ENCODE data around the gene KRTAP5-10. TPM values are rescaled to one million over a fixed set of nuclear protein-coding genes. Genes with fewer than 3 reads are reported as not detected.
A peak's percentile ranks its signal among the peaks of the same experiment; 100 is the strongest.
"Not testable (repeated sequence)": the region's sequence is repeated elsewhere in the genome, so short reads cannot be mapped to it uniquely, and the experiment has no call there.

KRTAP5-10 gene
- total and polyA plus RNA-seq, 2 of the 8 experiments (the other 6 are each of a cell fraction or from before 2014, with no cell fraction given), result 0.12 TPM; not detected in 1

DNA sequence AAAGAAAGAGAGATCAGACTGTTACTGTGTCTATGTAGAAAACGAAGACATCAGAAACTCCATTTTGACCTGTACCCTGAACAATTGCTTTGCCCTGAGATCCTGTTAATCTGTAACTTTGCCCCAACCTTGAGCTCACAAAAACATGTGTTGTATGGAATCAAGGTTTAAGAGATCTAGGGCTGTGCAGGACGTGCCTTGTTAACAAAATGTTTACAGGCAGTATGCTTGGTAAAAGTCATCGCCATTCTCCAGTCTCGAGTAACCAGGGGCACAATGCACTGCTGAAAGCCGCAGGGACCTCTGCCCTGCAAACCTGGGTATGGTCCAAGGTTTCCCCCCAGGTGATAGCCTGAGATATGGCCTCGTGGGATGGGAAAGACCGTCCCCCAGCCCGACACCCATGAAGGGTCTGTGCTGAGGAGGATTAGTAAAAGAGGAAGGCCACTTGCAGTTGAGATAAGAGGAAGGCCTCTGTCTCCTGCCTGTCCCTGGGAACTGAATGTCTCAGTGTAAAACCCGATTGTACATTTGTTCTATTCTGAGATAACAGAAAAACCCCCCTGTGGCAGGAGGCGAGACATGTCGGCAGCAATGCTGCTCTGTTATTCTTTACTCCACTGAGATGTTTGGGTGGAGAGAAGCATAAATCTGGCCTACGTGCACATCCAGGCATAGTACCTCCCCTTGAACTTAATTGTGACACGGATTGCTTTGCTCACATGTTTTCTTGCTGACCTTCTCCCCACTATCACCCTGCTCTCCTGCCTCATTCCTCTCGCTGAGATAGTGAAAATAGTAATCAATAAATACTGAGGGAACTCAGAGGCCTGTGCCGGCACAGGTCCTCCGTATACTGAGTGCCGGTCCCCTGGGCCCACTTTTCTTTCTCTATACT, 30.4 kb upstream of the KRTAP5-10 start:
- H2AK5ac ChIP-seq (ENCODE audit: low read depth, low read length); H3K36me3 ChIP-seq (ENCODE audit: control insufficient read depth in 2 of 4, insufficient read depth in 4 of 4, low read length in 3 of 4); H2AFZ ChIP-seq (ENCODE audit: low read length); H4K91ac ChIP-seq (replicated peaks; ENCODE audit: insufficient read length, low read length); H4K20me1 ChIP-seq (replicated peaks in 1 of 2; ENCODE audit: control insufficient read depth in 1 of 2, insufficient read depth in 2 of 2, low read length in 2 of 2); FAIRE-seq; H3K27me3 ChIP-seq (replicated peaks in 1 of 4; ENCODE audit: control insufficient read depth in 3 of 4, extremely low read depth in 1 of 4, insufficient read depth in 3 of 4, low read length in 3 of 4); H2BK12ac ChIP-seq (ENCODE audit: low read depth, low read length); H3K56ac ChIP-seq (replicated peaks; ENCODE audit: insufficient read length, low read depth, low read length); H3K4me3 ChIP-seq (ENCODE audit: extremely low read depth in 1 of 4, insufficient read depth in 2 of 4, low read depth in 3 of 4, low read length in 4 of 4); H2BK5ac ChIP-seq (ENCODE audit: low read depth, low read length); H4K8ac ChIP-seq (ENCODE audit: extremely low read depth, insufficient read depth, low read length); H3K9ac ChIP-seq (replicated peaks in 1 of 4; ENCODE audit: extremely low read depth in 1 of 4, low read depth in 3 of 4, low read length in 3 of 4); H3K4me2 ChIP-seq (ENCODE audit: insufficient read depth in 1 of 2, low read depth in 2 of 2, low read length in 2 of 2); H3K14ac ChIP-seq (ENCODE audit: insufficient read length); H2BK15ac ChIP-seq (ENCODE audit: low read length); H3K79me1 ChIP-seq (ENCODE audit: low read depth, low read length); POLR2A ChIA-PET (ENCODE audit: partially characterized antibody); H3K4ac ChIP-seq (replicated peaks; ENCODE audit: insufficient read length, low read depth, low read length); H3K4me1 ChIP-seq (replicated peaks in 1 of 4; ENCODE audit: control insufficient read depth in 3 of 4, insufficient read depth in 4 of 4, low read length in 3 of 4); H2BK120ac ChIP-seq (replicated peaks; ENCODE audit: low read depth, low read length); H2BK20ac ChIP-seq (ENCODE audit: low read length); H3K23ac ChIP-seq (ENCODE audit: insufficient read length); H3K9me3 ChIP-seq (ENCODE audit: insufficient read depth in 2 of 2, low read depth in 1 of 2, low read length in 1 of 2); H4K5ac ChIP-seq (ENCODE audit: insufficient read length, low read depth, low read length); H3K23me2 ChIP-seq (ENCODE audit: low read depth, low read length); H3K18ac ChIP-seq (ENCODE audit: extremely low read depth, low read length); H3K27ac ChIP-seq (ENCODE audit: low read depth, low read length); H3K79me2 ChIP-seq (ENCODE audit: control insufficient read depth in 1 of 2, insufficient read depth in 2 of 2, low read length in 2 of 2): not testable (repeated sequence)
- CTCF ChIA-PET (ENCODE audit: partially characterized antibody), result interaction anchor here (0.6 kb wide), 1 partner anchor 115 kb away, joined by 3 read pairs; no protein-coding TSS in a partner anchor
- peak in 1 of 2 experiments; percentile 24 for DNase-seq (ENCODE audit: low read depth in 1 of 2, low spot score in 2 of 2)
- WGBS, 2 experiments (ENCODE audit: extremely low coverage in 1 of 2, insufficient coverage in 1 of 2, insufficient read length in 1 of 2, insufficient replicate concordance in 2 of 2, low coverage in 1 of 2, low lambda C conversion rate in 2 of 2, missing lambda C conversion rate in 1 of 2), result 87% methylated on average over 17 of the region's 17 CpGs; no CpG with 5 or more reads in 1 of the 2 experiments
